Fibroblast of pulmonary artery (primary cell): Measurements from ENCODE around the gene KRT37.
"Not testable (repeated sequence)": the region's sequence is repeated elsewhere in the genome, so short reads cannot be mapped to it uniquely, and the experiment has no call there.

Experiments used
- DNase-seq: peaks from one replicate; pipeline ENCODE4 v3.0.0-alpha.2; 2010; ENCODE audit warnings: low read depth
- H3K4me3 ChIP-seq: replicated peaks from 2 replicates; pipeline ENCODE4 v1.5.1; 2011; ENCODE audit warnings: low read depth, mild to moderate bottlenecking, control low read depth, low read length, moderate library complexity
- TF ChIP-seq, protein P1 (sequence below): IDR thresholded peaks from 2 replicates; pipeline ENCODE4 v1.5.1; 2011; ENCODE audit warnings: mild to moderate bottlenecking, control low read depth, low read length, inconsistent platforms; ENCODE audit errors: missing control alignments

The KRT37 gene

GRCh38 chr17:41428591-41429291 lies 4.4 kb upstream of the KRT37 start:
- DNase-seq: no peak
- TF ChIP-seq, protein P1, sequence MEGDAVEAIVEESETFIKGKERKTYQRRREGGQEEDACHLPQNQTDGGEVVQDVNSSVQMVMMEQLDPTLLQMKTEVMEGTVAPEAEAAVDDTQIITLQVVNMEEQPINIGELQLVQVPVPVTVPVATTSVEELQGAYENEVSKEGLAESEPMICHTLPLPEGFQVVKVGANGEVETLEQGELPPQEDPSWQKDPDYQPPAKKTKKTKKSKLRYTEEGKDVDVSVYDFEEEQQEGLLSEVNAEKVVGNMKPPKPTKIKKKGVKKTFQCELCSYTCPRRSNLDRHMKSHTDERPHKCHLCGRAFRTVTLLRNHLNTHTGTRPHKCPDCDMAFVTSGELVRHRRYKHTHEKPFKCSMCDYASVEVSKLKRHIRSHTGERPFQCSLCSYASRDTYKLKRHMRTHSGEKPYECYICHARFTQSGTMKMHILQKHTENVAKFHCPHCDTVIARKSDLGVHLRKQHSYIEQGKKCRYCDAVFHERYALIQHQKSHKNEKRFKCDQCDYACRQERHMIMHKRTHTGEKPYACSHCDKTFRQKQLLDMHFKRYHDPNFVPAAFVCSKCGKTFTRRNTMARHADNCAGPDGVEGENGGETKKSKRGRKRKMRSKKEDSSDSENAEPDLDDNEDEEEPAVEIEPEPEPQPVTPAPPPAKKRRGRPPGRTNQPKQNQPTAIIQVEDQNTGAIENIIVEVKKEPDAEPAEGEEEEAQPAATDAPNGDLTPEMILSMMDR: no peak
- no peak overlapping the region for H3K4me3 ChIP-seq

- not testable (repeated sequence) for DNase-seq, H3K4me3 ChIP-seq
Measured at GRCh38 chr17:41422586-41422985, 1.8 kb downstream of the KRT37 start.

GRCh38 chr17:41421617-41422016 lies 2.8 kb downstream of the KRT37 start:
- no peak overlapping the region for H3K4me3 ChIP-seq
- no peak for DNase-seq
- TF ChIP-seq, protein P1: no peak

DNA sequence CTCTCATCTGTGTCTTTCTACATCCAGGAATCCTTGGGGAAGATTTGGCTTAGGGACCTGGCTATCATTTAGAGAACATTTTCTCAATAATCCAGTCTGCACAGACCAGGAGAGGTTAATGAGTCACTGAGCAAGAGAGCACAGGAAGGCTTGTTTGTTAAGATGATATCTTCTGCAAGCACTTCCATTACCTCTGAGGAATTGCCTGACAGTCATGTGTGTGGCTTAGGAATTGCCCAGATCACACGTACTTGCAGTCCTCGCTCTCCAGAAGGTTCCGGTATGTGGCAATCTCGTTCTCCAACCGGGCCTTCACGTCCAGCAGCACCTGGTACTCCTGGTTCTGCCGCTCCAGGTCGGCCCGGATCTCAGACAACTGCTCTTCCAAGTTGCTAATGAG lies 3.3 kb downstream of the KRT37 start:
- DNase-seq: peak; percentile 13
- H3K4me3 ChIP-seq: no peak overlapping the region
- TF ChIP-seq, protein P1: no peak

DNA sequence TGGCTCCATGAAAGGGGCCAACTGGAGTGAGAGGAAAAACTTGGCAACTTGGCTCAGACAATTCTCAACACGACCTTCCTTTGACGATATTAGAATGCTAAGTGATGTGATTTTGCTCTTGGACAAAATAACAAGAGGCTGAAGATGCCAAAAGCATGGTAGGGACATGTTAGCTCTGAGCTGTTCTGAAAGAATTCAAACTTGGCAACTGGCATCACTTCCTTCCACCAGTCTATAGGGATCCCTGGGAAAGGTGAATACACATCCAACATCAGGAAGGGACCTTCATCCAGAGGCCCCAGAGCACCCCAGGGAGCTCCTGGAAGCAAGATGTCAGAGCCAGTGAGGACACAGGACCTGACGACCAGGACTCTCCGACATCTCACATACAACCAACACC lies 4.3 kb downstream of the KRT37 start:
- DNase-seq: no peak
- no peak overlapping the region for H3K4me3 ChIP-seq
- TF ChIP-seq, protein P1: no peak

DNA sequence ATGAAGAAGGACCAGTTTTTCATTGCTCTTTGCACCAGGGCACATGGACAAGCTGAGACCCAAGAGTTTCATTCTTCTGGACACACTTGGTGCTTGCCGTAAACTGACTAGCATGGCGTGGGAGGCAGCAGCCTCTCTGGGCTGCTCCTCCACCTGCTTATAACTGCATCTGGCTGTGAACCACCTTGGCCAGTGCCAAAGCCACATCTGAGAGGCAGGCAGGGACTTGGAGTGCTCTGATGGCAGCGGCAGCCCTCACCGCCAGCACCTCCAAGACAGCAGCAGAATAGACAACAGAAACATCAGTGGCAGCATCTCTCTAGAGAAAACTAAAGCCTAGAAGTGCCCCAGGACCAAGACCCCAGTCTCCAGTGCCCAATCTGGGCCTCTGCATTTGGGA lies 4.7 kb downstream of the KRT37 start:
- H3K4me3 ChIP-seq: no peak overlapping the region
- no peak for DNase-seq
- TF ChIP-seq, protein P1: no peak

DNA sequence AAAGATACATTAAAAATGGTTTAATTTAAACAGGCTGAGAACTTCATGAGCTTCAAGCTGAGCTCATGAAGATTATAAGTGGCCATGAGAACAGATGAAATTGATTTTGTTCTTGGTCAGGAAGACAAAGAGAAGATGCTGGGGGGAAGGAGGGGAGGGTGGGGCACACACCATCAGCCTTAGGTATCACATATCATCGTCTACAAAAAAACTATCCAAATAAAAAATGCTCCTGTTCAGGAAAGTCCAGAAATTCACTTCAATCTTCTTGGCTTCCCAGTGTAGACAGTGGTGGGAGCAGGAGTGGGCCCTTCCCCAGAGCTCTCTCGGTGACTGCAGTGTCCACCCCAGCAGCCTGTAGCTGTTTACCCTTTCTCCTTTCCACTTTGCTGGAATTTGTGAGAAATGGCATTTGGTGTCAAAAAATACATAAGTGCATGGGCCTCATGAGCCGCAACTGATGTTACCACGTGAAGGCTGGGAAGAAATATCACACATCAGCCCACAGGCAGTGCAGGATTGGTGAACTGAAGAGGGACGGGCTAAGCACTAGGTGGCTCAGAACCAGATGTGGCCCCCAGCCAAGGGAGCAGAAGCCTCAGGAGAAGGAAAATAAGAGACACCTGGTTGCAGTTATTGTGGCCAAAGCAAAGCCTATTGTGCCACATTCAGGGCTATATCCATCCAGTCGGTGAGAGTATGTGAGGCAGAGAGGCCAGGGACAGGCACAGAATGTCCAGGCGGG lies 6.1 kb downstream of the KRT37 start:
- no peak for DNase-seq
- TF ChIP-seq, protein P1: no peak
- H3K4me3 ChIP-seq: no peak overlapping the region
